Subcutaneous adipose tissue (tissue), 4 donors: Measurements from ENCODE around the gene CDKN1A. TPM values are rescaled to one million over a fixed set of nuclear protein-coding genes. Genes with fewer than 3 reads are reported as not detected.

Experiments used
- total RNA-seq, 4 donors: library from RNA; depleted of rRNA; stranded (reverse); fragments of >200 nt; gene quantifications; one replicate each; pipeline ENCODE4 v1.1.0, GENCODE V29; 2016
- TF ChIP-seq, protein P1 (sequence below): fragments of 450-650 bp; IDR thresholded peaks from one replicate; pipeline ENCODE4 v1.5.1; 2016; ENCODE audit warnings: low read depth, mild to moderate bottlenecking, control low read depth, antibody characterized with exemption, moderate library complexity

CDKN1A gene
- total RNA-seq, 4 donors from 2014 or later, result 75.7 to 120 (median 104) TPM

DNA sequence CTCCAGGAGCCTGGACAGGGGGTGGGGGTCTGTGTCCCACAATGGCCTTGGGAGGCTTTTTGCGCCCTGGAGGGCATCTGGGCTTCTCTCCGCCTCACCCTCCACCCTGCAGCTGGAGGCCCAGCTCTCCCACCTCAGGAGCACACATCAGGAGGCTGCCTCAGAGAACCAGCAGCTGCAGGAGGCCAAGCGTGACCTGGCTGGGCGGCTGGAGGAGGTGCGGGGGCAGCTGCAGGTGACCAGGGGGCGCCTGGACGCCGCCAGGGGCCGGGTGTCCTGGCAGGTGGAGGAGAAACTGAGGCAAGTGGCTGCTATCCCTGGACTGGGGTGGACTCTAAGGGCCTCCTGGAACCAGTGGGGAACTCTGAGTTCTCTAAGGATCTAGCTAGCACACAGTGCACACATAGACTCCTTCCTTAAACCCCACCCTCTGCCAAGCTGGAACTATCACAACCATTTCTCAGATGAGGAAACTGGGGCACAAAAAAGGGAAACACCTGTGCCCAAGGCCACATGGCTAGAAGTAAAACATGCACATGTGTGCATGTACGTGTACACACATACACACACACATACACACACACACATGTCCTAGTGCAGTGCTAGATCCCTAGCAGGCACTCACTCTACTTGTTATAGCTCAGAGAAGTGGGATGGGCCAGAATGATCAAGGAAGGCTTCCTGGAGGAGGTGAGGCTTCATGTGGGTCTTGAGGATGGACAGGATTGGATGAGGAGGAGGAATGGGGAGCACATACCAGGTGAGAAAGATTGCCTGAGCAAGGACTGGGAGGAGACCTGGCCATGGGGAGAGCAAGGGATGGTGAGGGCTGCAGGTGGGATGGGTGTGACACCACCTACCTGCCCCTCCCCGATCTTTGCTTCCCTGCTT lies 42.0 kb downstream of the CDKN1A start:
- TF ChIP-seq, protein P1, sequence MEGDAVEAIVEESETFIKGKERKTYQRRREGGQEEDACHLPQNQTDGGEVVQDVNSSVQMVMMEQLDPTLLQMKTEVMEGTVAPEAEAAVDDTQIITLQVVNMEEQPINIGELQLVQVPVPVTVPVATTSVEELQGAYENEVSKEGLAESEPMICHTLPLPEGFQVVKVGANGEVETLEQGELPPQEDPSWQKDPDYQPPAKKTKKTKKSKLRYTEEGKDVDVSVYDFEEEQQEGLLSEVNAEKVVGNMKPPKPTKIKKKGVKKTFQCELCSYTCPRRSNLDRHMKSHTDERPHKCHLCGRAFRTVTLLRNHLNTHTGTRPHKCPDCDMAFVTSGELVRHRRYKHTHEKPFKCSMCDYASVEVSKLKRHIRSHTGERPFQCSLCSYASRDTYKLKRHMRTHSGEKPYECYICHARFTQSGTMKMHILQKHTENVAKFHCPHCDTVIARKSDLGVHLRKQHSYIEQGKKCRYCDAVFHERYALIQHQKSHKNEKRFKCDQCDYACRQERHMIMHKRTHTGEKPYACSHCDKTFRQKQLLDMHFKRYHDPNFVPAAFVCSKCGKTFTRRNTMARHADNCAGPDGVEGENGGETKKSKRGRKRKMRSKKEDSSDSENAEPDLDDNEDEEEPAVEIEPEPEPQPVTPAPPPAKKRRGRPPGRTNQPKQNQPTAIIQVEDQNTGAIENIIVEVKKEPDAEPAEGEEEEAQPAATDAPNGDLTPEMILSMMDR, result no peak

DNA sequence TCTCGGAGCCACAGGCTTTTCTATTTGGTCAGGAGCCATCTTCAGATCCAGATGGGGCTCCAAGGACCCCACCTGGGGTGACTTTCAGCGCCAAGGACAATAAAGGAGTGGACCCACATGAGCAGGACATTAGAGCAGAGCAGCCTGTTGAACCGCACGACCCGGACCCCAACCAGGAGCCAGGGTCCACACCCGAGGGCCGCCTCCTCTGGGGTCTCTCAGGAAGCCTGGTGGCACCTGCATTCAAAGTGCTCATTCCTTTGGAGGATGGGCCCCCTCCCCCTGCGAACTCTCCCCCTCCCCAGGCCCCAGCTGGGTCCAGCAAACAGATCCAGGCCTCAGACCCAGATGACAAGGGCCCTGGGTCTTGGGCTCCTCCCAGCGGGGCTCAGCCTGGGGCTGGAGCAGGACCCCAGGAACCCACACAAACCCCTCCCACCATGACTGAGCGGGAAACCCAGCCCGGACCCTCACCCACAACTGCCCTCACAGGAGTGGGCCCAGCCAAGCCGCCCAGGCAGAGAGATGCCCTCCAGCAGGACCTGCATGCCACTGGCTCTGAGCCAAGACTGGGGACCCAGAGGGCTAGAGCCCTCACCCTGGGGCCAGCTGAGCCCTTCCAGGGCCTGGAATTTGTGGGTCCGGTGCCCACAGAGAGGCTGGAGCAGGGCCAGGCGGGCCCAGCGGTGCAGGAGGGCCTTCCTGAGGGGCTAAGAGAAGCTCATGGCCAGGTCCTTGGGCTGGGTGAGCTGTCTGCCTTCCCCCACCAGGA lies 43.0 kb downstream of the CDKN1A start:
- TF ChIP-seq, protein P1, result no peak

GRCh38 chr6:36722365-36722764 lies 43.9 kb downstream of the CDKN1A start:
- TF ChIP-seq, protein P1, result no peak

GRCh38 chr6:36722879-36723278 lies 44.4 kb downstream of the CDKN1A start:
- TF ChIP-seq, protein P1, result no peak

GRCh38 chr6:36724514-36725390 lies 46.2 kb downstream of the CDKN1A start:
- TF ChIP-seq, protein P1, result no peak

DNA sequence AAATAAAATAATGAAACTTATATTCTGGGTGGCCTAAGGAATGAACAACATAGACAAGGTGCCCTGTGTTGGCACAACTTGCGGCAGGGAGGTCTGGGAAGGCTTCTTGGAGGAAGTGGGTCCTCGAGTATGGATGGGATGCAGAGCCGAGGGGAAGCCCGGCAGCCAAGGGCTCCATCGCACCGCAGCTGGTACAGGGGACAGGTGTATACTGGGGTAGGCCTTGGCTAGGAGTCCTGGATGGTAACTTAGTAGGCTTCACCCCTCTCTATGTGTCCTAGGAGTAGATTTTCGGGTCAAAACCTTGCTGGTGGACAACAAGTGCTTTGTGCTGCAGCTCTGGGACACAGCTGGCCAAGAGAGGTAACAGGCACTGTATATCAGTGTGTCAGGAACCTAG lies 47.1 kb downstream of the CDKN1A start:
- TF ChIP-seq, protein P1, result no peak
